Smooth muscle cell (in vitro differentiated cells): ENCODE data around the gene DTX3. TPM values are rescaled to one million over a fixed set of nuclear protein-coding genes. Genes with fewer than 3 reads are reported as not detected.
A peak's percentile ranks its signal among the peaks of the same experiment; 100 is the strongest.
"Not testable (repeated sequence)": the region's sequence is repeated elsewhere in the genome, so short reads cannot be mapped to it uniquely, and the experiment has no call there.

ENCODE experiments used
- DNase-seq: peaks from one replicate; lab custom pipeline; 2025; ENCODE audit not compliant: unreplicated experiment; lab: John Stamatoyannopoulos, UW
- H2AFZ ChIP-seq: fragments of 200-600 bp; sonication (generic); 2 replicates; pipeline ENCODE4 v1.6.0; 2016; ENCODE audit warnings: antibody characterized with exemption, low read depth, mild to moderate bottlenecking
- H3F3A ChIP-seq: fragments of 200-600 bp; sonication (generic); 2 replicates; pipeline ENCODE4 v1.6.0; 2017; ENCODE audit warnings: antibody characterized with exemption, low read depth
- H3K27ac ChIP-seq: fragments of 200-600 bp; sonication (generic); 2 replicates; pipeline ENCODE4 v1.5.1; 2016; ENCODE audit warnings: low read depth, mild to moderate bottlenecking
- H3K27me3 ChIP-seq: fragments of 200-600 bp; sonication (generic); 2 replicates; pipeline ENCODE4 v1.6.1; 2016; ENCODE audit warnings: low read depth, mild to moderate bottlenecking
- H3K36me3 ChIP-seq: fragments of 200-600 bp; sonication (generic); 2 replicates; pipeline ENCODE4 v1.5.1; 2016; ENCODE audit warnings: low read depth
- H3K4me1 ChIP-seq: fragments of 200-600 bp; sonication (generic); 2 replicates; pipeline ENCODE4 v1.5.1; 2016; ENCODE audit warnings: low read depth
- H3K4me2 ChIP-seq: fragments of 200-600 bp; sonication (generic); 2 replicates; pipeline ENCODE4 v1.6.0; 2016; ENCODE audit warnings: mild to moderate bottlenecking
- H3K4me3 ChIP-seq: fragments of 200-600 bp; sonication (generic); 2 replicates; pipeline ENCODE4 v1.5.1; 2016; ENCODE audit warnings: mild to moderate bottlenecking
- H3K79me2 ChIP-seq: fragments of 200-600 bp; sonication (generic); 2 replicates; pipeline ENCODE4 v1.6.0; 2016; ENCODE audit warnings: low read depth, mild to moderate bottlenecking
- H3K9ac ChIP-seq: fragments of 200-600 bp; sonication (generic); 2 replicates; pipeline ENCODE4 v1.6.0; 2016; ENCODE audit warnings: low read depth
- H3K9me3 ChIP-seq: fragments of 200-600 bp; sonication (generic); replicated peaks from 2 replicates; pipeline ENCODE4 v1.5.1; 2016; ENCODE audit warnings: low read depth
- H4K20me1 ChIP-seq: fragments of 200-600 bp; sonication (generic); 2 replicates; pipeline ENCODE4 v1.6.0; 2016; ENCODE audit warnings: low read depth
- WGBS: methylation state at CpG from one replicate; pipeline ENCODE4 v1.1.7; 2016; ENCODE audit warnings: low lambda C conversion rate; 5-methylcytosine and 5-hydroxymethylcytosine counted together
- polyA plus RNA-seq: library from polyadenylated mRNA; unstranded; fragments of >200 nt; fragmentation: Nextera tagmentation; extraction: Ambion mirVana; gene quantifications from 2 replicates; pipeline ENCODE4 v1.2.1, GENCODE V29; 2016
- total RNA-seq: library from RNA; depleted of rRNA; stranded (reverse); fragments of >200 nt; gene quantifications from 2 replicates; pipeline ENCODE4 v1.2.3, GENCODE V29; 2014
- TF ChIP-seq, protein P1 (sequence below): fragments of 200-600 bp; sonication (generic); IDR thresholded peaks from 2 replicates; pipeline ENCODE4 v1.5.1; 2017; ENCODE audit warnings: borderline replicate concordance, mild to moderate bottlenecking, antibody characterized with exemption; ENCODE audit not compliant: insufficient read depth, poor library complexity, severe bottlenecking

DTX3 gene
- total and polyA plus RNA-seq, 2 experiments from 2014 or later = 29.4 to 43.0 TPM

DNA sequence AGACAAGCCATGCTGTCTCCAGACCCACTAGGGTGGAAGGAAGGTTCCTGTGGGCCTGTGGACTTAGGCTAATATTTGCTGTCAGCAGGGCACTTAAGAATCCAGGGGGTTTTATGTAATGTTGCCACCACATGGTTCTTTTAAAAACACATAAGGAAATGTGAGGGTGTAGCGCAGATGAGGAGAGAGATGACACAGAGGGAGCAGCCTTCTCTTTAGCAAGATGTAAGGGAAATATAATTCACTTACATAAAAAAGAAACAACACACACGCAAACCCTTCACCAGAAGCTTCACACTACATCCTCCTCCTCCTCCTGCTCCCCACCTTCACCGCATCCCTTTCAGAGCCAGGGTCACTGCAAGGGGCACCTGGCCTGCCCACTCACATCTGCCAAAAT is 18.5 kb upstream of the DTX3 start:
- no peak for DNase-seq
- no peaks in the 10 kb centered on the region for H3K79me2 ChIP-seq
- H3K9ac ChIP-seq = no peak overlapping the region
- H2AFZ ChIP-seq = no peak overlapping the region
- TF ChIP-seq, protein P1, sequence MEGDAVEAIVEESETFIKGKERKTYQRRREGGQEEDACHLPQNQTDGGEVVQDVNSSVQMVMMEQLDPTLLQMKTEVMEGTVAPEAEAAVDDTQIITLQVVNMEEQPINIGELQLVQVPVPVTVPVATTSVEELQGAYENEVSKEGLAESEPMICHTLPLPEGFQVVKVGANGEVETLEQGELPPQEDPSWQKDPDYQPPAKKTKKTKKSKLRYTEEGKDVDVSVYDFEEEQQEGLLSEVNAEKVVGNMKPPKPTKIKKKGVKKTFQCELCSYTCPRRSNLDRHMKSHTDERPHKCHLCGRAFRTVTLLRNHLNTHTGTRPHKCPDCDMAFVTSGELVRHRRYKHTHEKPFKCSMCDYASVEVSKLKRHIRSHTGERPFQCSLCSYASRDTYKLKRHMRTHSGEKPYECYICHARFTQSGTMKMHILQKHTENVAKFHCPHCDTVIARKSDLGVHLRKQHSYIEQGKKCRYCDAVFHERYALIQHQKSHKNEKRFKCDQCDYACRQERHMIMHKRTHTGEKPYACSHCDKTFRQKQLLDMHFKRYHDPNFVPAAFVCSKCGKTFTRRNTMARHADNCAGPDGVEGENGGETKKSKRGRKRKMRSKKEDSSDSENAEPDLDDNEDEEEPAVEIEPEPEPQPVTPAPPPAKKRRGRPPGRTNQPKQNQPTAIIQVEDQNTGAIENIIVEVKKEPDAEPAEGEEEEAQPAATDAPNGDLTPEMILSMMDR = no peak
- H3K4me1 ChIP-seq = peaks cover 4% of the 10 kb centered on the region
- WGBS = 95% methylated on average over 3 of the region's 3 CpGs
- no peaks in the 10 kb centered on the region for H3K9me3 ChIP-seq
- no peaks in the 10 kb centered on the region for H3K36me3 ChIP-seq
- H3K27me3 ChIP-seq = peaks cover 17% of the 10 kb centered on the region
- H3K4me3 ChIP-seq = no peak overlapping the region
- no peaks in the 10 kb centered on the region for H4K20me1 ChIP-seq
- H3F3A ChIP-seq = no peaks in the 10 kb centered on the region
- no peak overlapping the region for H3K27ac ChIP-seq
- no peak overlapping the region for H3K4me2 ChIP-seq

DNA sequence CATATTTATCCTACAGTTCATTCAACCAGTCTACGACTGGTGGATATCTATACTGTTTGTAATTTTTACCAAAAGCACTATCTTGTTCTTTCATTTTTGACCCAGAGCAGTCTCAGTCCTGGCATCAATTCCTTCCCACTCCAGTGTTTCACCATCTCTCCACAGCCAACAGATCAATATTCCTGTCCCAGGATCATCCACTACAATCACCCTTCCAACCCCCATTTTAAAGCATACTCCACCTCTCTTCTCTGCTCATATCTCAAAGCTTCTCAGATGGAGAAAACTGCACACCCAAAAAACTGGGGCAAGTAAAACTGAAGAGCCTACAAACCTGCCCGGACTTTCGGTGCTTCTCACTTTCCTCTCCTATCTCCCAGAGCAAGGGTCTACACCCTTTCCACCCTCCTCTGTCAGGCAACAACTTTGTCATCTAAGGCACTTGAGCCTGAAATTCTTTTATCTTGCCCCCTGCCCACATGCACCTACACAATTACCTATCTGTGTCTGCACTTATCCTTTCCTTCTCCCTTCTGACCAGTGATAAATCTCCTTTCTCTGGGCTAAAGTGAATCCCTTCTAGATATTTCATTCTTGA is 17.7 kb upstream of the DTX3 start:
- peaks cover 6% of the 10 kb centered on the region for H3K4me1 ChIP-seq
- H4K20me1 ChIP-seq = no peaks in the 10 kb centered on the region
- H3K9me3 ChIP-seq = no peaks in the 10 kb centered on the region
- WGBS = 88% methylated on average over 3 of the region's 3 CpGs
- no peak overlapping the region for H3K27ac ChIP-seq
- no peaks in the 10 kb centered on the region for H3F3A ChIP-seq
- H3K9ac ChIP-seq = no peak overlapping the region
- H3K4me3 ChIP-seq = no peak overlapping the region
- peaks cover under 1% of the 10 kb centered on the region for H3K79me2 ChIP-seq
- H3K36me3 ChIP-seq = no peaks in the 10 kb centered on the region
- TF ChIP-seq, protein P1 = no peak
- no peak overlapping the region for H3K4me2 ChIP-seq
- DNase-seq = no peak
- no peak overlapping the region for H2AFZ ChIP-seq
- H3K27me3 ChIP-seq = peaks cover 17% of the 10 kb centered on the region

DNA sequence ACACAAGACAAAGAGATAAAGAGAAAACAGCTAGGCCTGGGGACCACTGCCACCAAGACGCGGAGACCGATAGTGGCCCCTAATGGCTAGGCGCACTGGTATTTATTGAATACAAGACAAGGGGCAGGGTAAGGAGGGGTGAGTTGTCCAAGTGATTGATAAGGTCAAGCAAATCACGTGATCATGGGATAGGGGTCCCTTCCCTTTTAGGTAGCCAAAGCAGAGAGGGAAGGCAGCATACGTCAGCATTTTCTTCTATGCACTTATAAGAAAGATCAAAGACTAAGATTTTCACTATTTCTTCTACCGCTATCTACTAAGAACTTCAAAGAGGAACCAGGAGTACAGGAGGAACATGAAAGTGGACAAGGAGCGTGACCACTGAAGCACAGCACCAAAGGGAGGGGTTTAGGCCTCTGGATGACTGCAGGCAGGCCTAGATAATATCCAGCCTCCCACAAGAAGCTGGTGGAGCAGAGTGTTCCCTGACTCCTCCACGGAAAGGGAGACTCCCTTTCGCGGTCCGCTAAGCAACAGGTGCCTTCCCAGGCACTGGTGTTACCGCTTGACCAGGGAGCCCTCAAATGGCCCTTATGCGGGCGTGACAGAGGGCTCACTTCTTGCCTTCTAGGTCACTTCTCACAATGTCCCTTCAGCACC is 15.5 kb upstream of the DTX3 start:
- 97% methylated on average over 15 of the region's 15 CpGs for WGBS
- DNase-seq = not testable (repeated sequence)

DNA sequence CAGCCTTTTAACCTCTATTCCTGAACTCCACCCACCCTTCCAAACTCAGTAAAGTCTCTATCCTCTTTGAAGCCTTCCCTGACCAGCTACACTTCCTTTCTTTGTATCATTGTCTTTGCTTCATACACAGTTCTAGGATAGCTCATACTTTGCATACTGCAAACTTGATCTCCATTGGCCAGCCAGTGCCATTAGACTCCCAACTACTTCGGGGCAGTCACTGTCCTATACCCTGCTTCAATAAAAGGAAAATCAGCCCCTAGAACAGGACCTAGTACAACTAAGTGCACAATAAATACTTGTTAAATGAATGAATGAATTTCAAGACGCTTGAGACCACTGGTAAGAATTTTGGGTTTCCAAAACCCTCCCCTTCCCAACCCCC is 14.2 kb upstream of the DTX3 start:
- Histone ChIP-seq H4K20me1 (peaks cover 22% of the 10 kb centered on the region), H3K79me2 (peaks cover 8% of the 10 kb centered on the region), H3K27me3 (peaks cover 10% of the 10 kb centered on the region), H3K4me2 (peak overlapping the region; percentile 96), H2AFZ (peak overlapping the region; percentile 98), H3K4me3 (peak overlapping the region; percentile 88), H3K36me3 (no peaks in the 10 kb centered on the region), H3K9me3 (no peaks in the 10 kb centered on the region), H3K9ac (peak overlapping the region; percentile 59), H3K4me1 (peaks cover 11% of the 10 kb centered on the region), H3F3A (no peaks in the 10 kb centered on the region), H3K27ac (no peak overlapping the region)
- 34% methylated on average over 2 of the region's 2 CpGs for WGBS
- no peak for DNase-seq
- TF ChIP-seq, protein P1 = no peak

More for the DNA sequence above, 15.5 kb upstream of the DTX3 start:
- H3F3A ChIP-seq, H3K4me2 ChIP-seq, H3K27ac ChIP-seq, H3K79me2 ChIP-seq, H2AFZ ChIP-seq, H3K9ac ChIP-seq, H3K9me3 ChIP-seq, H3K36me3 ChIP-seq, H3K4me3 ChIP-seq: not testable (repeated sequence)
- Histone ChIP-seq H3K27me3 (peaks cover 17% of the 10 kb centered on the region), H4K20me1 (peaks cover 18% of the 10 kb centered on the region), H3K4me1 (peaks cover 11% of the 10 kb centered on the region)
